Glutamatergic neuron (in vitro differentiated cells): ENCODE data around the gene AKIRIN2. TPM values are rescaled to one million over a fixed set of nuclear protein-coding genes. Genes with fewer than 3 reads are reported as not detected.
"Not testable (repeated sequence)": the region's sequence is repeated elsewhere in the genome, so short reads cannot be mapped to it uniquely, and the experiment has no call there.

Experiments used
- DNase-seq: peaks from one replicate; pipeline ENCODE4 v3.0.0; 2022
- H3K27ac Mint-ChIP-seq: one replicate; pipeline ENCODE4 v1.8.0; 2020; ENCODE audit warnings: mild to moderate bottlenecking, mixed read lengths, inconsistent platforms; ENCODE audit not compliant: unreplicated experiment
- H3K27me3 Mint-ChIP-seq: one replicate; pipeline ENCODE4 v1.8.0; 2020; ENCODE audit warnings: mild to moderate bottlenecking, moderate library complexity, mixed read lengths, inconsistent platforms; ENCODE audit not compliant: unreplicated experiment
- H3K36me3 Mint-ChIP-seq: one replicate; pipeline ENCODE4 v1.8.0; 2020; ENCODE audit warnings: mild to moderate bottlenecking, mixed read lengths, inconsistent platforms; ENCODE audit not compliant: unreplicated experiment
- H3K4me1 Mint-ChIP-seq: one replicate; pipeline ENCODE4 v1.8.0; 2020; ENCODE audit warnings: mild to moderate bottlenecking, low read depth, mixed read lengths, inconsistent platforms; ENCODE audit not compliant: unreplicated experiment
- H3K4me3 Mint-ChIP-seq: one replicate; pipeline ENCODE4 v1.8.0; 2020; ENCODE audit warnings: mild to moderate bottlenecking, mixed read lengths, inconsistent platforms; ENCODE audit not compliant: unreplicated experiment
- H3K9me3 Mint-ChIP-seq: one replicate; pipeline ENCODE4 v1.8.0; 2020; ENCODE audit warnings: mild to moderate bottlenecking, moderate library complexity, mixed read lengths, inconsistent platforms; ENCODE audit not compliant: unreplicated experiment
- CTCF ChIP-seq: fragments of 200-600 bp; sonication (generic); IDR thresholded peaks from one replicate; pipeline ENCODE4 v1.5.0; 2021; ENCODE audit not compliant: partially characterized antibody, unreplicated experiment
- total RNA-seq: library from RNA; stranded (reverse); fragmentation: NEBNext Ultra II Directional; extraction: Animal tissue kit (Norgen Biotek cat#: 25700); gene quantifications from one replicate; pipeline ENCODE4 v1.2.1, GENCODE V29; 2021; ENCODE audit not compliant: unreplicated experiment

Gene AKIRIN2
- total RNA-seq, 1 donor from 2014 or later, result 167 TPM

DNA sequence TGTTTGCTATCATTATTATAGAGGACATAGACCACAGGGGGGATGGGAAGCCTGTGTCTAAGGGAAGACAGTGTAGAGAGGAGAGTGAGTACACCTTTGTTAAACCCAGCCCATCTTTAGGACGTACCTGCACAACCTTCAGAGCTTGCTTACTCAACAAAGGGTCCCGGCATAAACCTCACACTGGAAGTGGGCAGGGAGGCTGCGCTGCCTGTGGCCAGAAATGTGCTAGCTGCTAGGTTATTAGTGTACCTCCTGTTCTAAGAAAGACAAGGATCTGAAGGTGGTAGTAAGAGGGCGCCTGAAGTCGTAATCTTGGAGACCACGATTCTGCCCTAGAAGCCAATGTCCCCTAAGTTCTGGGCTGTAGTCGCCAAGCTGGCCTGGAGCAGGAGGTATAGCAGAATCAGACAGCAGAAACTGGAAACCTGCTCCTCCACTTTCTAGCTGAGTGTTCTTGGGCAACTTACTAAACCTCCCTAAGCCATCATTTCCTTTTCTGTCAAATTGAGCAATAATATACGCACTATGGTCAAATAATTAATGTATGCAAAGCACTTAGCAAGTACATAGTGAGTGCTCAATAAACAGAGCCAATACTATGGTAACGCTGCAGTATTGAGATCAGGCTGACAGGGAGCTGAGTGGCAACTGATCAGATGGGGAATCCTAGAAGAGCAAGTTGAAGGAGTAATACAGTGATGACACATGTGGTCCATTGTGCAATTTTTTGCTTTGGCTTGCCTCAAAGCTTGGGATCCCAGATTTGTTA, 16.8 kb upstream of the AKIRIN2 start:
- H3K36me3 Mint-ChIP-seq, result no peaks in the 10 kb centered on the region
- no peak overlapping the region for H3K4me3 Mint-ChIP-seq
- H3K27me3 Mint-ChIP-seq, result peaks cover 1% of the 10 kb centered on the region
- peaks cover 5% of the 10 kb centered on the region for H3K4me1 Mint-ChIP-seq
- no peaks in the 10 kb centered on the region for H3K9me3 Mint-ChIP-seq
- H3K27ac Mint-ChIP-seq, result no peak overlapping the region
- no peak for TF ChIP-seq CTCF
- DNase-seq, result no peak

DNA sequence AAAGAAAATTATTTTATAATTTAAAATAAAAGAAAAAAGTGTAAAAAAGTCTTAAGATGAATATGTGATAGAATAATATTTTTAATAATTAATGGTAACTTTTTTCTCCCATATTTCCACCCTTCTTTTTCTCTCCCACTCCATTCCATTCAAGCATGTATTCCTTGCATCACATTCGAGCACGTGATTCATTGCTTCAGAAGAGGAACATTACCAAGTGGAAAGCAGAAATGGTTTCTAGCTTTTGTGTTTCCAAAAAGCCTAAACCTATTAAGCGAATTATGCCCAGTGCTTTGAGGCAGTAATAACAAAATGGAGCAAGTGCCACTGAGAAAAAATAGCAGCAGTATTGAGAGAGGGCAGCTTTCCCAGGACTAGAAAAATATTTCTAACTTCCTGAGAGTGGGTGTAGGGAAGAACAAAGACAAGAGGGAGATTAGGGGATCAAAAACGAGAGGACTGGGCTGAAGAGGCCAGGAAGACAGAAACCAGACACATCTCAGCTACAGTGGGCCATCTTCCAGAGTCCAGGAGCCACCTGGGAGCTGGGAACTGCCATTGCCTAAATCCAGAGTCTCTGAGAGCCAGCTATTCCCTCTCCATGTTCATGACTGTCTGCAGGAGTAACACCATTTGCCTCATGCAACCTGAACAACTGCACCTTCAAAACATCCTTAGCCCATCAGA, 15.0 kb upstream of the AKIRIN2 start:
- no peak overlapping the region for H3K4me3 Mint-ChIP-seq
- H3K27me3 Mint-ChIP-seq, result peaks cover 1% of the 10 kb centered on the region
- peak overlapping the region; percentile 5 for H3K27ac Mint-ChIP-seq
- no peaks in the 10 kb centered on the region for H3K4me1 Mint-ChIP-seq
- H3K36me3 Mint-ChIP-seq, result no peaks in the 10 kb centered on the region
- DNase-seq, result no peak
- no peaks in the 10 kb centered on the region for H3K9me3 Mint-ChIP-seq
- TF ChIP-seq CTCF, result no peak

DNA sequence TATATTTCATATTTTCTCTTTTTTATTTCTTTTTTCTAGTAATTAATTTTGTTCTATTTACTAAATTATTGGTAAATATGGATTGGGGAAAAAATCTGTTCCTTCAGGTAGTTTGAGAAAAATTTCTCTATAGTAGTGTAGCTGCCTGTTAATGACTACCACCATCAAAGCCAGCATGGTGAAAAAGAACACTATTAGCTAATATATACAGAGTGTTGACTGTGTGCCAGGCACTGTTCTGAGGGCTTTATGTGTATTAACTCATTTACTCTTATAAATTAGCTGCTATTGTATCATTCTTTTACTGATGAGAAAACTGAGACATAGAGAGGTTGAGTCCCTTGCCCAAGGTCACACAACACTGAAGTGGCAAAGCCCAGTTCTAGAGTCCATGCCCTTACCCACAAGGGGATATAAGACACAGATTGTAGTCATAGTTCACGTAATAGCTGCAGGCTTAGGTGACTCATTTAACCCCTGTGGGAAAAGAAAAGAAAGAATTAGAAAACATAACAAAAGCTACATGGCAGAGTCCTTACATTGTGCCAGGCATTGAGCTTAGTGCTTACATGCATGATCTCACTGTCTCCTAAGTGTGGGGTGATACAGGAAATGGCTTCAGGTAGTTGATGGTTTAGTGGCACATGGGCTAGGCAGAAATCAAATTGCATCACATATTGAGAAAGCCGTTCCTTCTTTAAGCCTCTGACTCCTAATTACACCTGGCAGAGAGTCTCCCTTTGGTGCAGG, 12.2 kb upstream of the AKIRIN2 start:
- Mint-ChIP-seq H3K9me3 (no peaks in the 10 kb centered on the region), H3K36me3 (no peaks in the 10 kb centered on the region), H3K4me1 (no peaks in the 10 kb centered on the region), H3K27me3 (no peaks in the 10 kb centered on the region), H3K27ac (no peak overlapping the region), H3K4me3 (no peak overlapping the region)
- TF ChIP-seq CTCF, result no peak
- no peak for DNase-seq

DNA sequence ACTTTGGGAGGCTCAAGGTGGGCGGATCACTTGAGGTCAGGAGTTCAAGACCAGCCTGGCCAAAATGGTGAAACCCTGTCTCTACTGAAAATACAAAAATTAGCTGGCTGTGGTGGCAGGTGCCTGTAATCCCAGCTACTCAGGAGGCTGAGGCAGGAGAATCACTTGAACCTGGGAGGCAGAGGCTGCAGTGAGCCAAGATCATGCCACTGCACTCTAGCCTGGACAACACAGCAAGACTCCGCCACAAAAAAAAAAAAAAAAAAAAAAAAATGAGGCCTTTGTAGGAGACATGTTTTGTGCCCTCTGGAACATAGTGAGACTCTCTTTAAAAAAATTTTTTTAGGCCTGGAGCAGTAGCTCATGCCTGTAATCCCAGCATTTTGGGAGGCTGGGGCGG, 10.7 kb upstream of the AKIRIN2 start:
- H3K9me3 Mint-ChIP-seq, result not testable (repeated sequence)

DNA sequence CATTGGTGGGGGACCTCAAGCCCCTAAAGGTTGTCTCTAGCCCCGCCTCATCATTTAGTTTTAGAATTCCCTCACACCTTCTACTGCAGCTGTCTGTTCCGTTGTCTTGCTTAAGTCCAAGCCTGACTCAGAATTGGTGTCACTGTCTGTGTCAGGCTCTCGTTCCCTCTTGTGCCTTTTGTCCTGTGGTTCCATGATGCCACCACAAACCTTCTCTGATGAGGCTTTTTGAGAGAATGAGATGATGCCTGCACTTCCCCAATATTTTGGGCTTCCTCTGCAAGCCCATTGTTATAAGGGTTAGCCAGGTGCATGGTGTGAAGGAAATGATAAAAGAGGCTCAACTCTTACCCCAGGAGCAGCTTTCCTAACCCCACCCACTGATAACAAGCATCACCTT, 8.1 kb upstream of the AKIRIN2 start:
- Mint-ChIP-seq H3K27me3 (no peaks in the 10 kb centered on the region), H3K27ac (no peak overlapping the region), H3K4me1 (no peaks in the 10 kb centered on the region), H3K4me3 (no peak overlapping the region), H3K9me3 (no peaks in the 10 kb centered on the region), H3K36me3 (no peaks in the 10 kb centered on the region)
- no peak for DNase-seq
- no peak for TF ChIP-seq CTCF

More for the DNA sequence above, 10.7 kb upstream of the AKIRIN2 start:
- not testable (repeated sequence) for H3K36me3 Mint-ChIP-seq, H3K4me1 Mint-ChIP-seq, H3K4me3 Mint-ChIP-seq, H3K27me3 Mint-ChIP-seq, DNase-seq, H3K27ac Mint-ChIP-seq

DNA sequence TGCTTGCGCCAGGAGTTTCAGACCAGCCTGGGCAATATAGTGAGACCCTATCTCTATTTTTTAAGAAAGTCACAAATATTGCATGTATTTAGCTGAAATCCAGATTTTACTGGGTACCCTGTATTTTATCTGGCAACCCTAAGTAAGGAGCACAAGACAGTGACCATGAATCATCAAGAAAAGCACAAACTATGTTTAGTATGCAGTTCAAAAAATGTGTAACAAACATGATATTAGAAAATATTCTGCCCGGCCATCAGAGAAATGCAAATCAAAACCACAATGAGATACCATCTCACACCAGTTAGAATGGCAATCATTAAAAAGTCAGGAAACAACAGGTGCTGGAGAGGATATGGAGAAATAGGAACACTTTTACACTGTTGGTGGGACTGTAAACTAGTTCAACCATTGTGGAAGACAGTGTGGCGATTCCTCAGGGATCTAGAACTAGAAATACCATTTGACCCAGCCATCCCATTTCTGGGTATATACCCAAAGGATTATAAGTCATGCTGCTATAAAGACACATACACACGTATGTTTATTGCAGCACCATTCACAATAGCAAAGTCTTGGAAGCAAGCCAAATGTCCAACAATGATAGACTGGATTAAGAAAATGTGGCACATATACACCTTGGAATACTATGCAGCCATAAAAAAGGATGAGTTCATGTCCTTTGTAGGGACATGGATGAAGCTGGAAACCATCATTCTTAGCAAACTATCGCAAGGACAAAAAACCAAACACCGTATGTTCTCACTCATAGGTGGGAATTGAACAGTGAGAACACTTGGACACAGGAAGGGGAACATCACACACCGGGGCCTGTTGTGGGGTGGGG, 6.8 kb upstream of the AKIRIN2 start:
- not testable (repeated sequence) for H3K27me3 Mint-ChIP-seq, DNase-seq, H3K36me3 Mint-ChIP-seq, H3K9me3 Mint-ChIP-seq, H3K4me1 Mint-ChIP-seq, H3K4me3 Mint-ChIP-seq, H3K27ac Mint-ChIP-seq
